WTC11 (cell line): ENCODE measurements around the gene GPX3. TPM values are rescaled to one million over a fixed set of nuclear protein-coding genes. Genes with fewer than 3 reads are reported as not detected.

Experiments used
- ATAC-seq: fragments of 200-7000 bp; cut with Tn5 transposase; 2 replicates; pipeline ENCODE4 v1.10.0; 2021; ENCODE audit warnings: mild to moderate bottlenecking, moderate library complexity
- CTCF ChIA-PET: fragments of 300-600 bp; sonication (Branson Sonifier 250); formaldehyde crosslinking; loops from one replicate; lab custom pipeline; 2021; ENCODE audit warnings: antibody characterized with exemption; lab: Charles Lee
- POLR2A ChIA-PET: fragments of 350-600 bp; sonication (Branson Sonifier 250); formaldehyde crosslinking; loops from one replicate; lab custom pipeline; 2021; ENCODE audit warnings: antibody characterized with exemption; lab: Charles Lee
- DNase-seq: peaks from one replicate; pipeline ENCODE4 v3.0.0; 2021; ENCODE audit warnings: low spot score
- H3K27ac Mint-ChIP-seq: 2 replicates; pipeline ENCODE4 v1.8.0; 2021; ENCODE audit warnings: mixed read lengths
- H3K27me3 Mint-ChIP-seq: 2 replicates; pipeline ENCODE4 v1.8.0; 2021; ENCODE audit warnings: low read depth, mild to moderate bottlenecking, moderate library complexity, mixed read lengths
- H3K36me3 Mint-ChIP-seq: 2 replicates; pipeline ENCODE4 v1.8.0; 2021; ENCODE audit warnings: mixed read lengths
- H3K4me1 Mint-ChIP-seq: 2 replicates; pipeline ENCODE4 v1.8.0; 2022; ENCODE audit warnings: mixed read lengths
- H3K4me3 Mint-ChIP-seq: 2 replicates; pipeline ENCODE4 v1.8.0; 2021; ENCODE audit warnings: mild to moderate bottlenecking, moderate library complexity, mixed read lengths
- H3K9me3 Mint-ChIP-seq: 2 replicates; pipeline ENCODE4 v1.8.0; 2021; ENCODE audit warnings: mixed read lengths
- CREB1 ChIP-seq: sonication (generic); formaldehyde crosslinking; IDR thresholded peaks from 2 replicates; pipeline ENCODE4 v1.8.0; 2023; ENCODE audit warnings: mild to moderate bottlenecking, missing genetic modification reagents
- EMX1 ChIP-seq: fragments of 250-450 bp; sonication (Bioruptor Pico); IDR thresholded peaks from 2 replicates; pipeline ENCODE4 v1.8.0; 2021; ENCODE audit warnings: mild to moderate bottlenecking
- ETV6 ChIP-seq: sonication (generic); formaldehyde crosslinking; IDR thresholded peaks from 2 replicates; pipeline ENCODE4 v1.8.1; 2022; ENCODE audit warnings: mild to moderate bottlenecking, missing genetic modification reagents
- FOXJ3 ChIP-seq: sonication (generic); formaldehyde crosslinking; IDR thresholded peaks from 2 replicates; pipeline ENCODE4 v1.9.0; 2021; ENCODE audit warnings: missing genetic modification reagents, mild to moderate bottlenecking, borderline replicate concordance
- NFYB ChIP-seq: sonication (generic); formaldehyde crosslinking; conservative IDR thresholded peaks from 2 replicates; pipeline ENCODE4 v1.8.0; 2022; ENCODE audit warnings: low read depth, missing genetic modification reagents
- NR1H2 ChIP-seq: sonication (generic); formaldehyde crosslinking; IDR thresholded peaks from 2 replicates; pipeline ENCODE4 v1.9.0; 2021; ENCODE audit warnings: mild to moderate bottlenecking, moderate library complexity, missing genetic modification reagents
- RELA ChIP-seq: sonication (generic); formaldehyde crosslinking; IDR thresholded peaks from 2 replicates; pipeline ENCODE4 v1.8.1; 2022; ENCODE audit warnings: missing genetic modification reagents, mild to moderate bottlenecking, borderline replicate concordance
- RORB ChIP-seq: fragments of 250-450 bp; sonication (Bioruptor Pico); IDR thresholded peaks from 2 replicates; pipeline ENCODE4 v1.9.0; 2021; ENCODE audit warnings: mild to moderate bottlenecking
- TCF7 ChIP-seq: sonication (generic); formaldehyde crosslinking; IDR thresholded peaks from 2 replicates; pipeline ENCODE4 v1.8.0; 2022; ENCODE audit warnings: mild to moderate bottlenecking, low read depth, missing genetic modification reagents, moderate library complexity
- total RNA-seq: library from RNA; stranded (reverse); gene quantifications from 3 replicates; pipeline ENCODE4 v1.2.3, GENCODE V29; 2021
- TF ChIP-seq, protein P1 (sequence below): sonication (generic); formaldehyde crosslinking; IDR thresholded peaks from 2 replicates; pipeline ENCODE4 v1.8.1; 2023; ENCODE audit warnings: mild to moderate bottlenecking, missing genetic modification reagents
- TF ChIP-seq, protein P2 (sequence below): sonication (generic); formaldehyde crosslinking; IDR thresholded peaks from 2 replicates; pipeline ENCODE4 v1.8.0; 2023; ENCODE audit warnings: mild to moderate bottlenecking, missing genetic modification reagents
- TF ChIP-seq, protein P3 (sequence below): sonication (generic); formaldehyde crosslinking; IDR thresholded peaks from 2 replicates; pipeline ENCODE4 v1.8.1; 2022; ENCODE audit warnings: mild to moderate bottlenecking, missing genetic modification reagents, moderate library complexity, borderline replicate concordance
- TF ChIP-seq, protein P4 (sequence below): fragments of 250-450 bp; sonication (Bioruptor Pico); IDR thresholded peaks from 2 replicates; pipeline ENCODE4 v1.9.0; 2021; ENCODE audit warnings: mild to moderate bottlenecking, borderline replicate concordance
- TF ChIP-seq, protein P5 (sequence below): sonication (generic); formaldehyde crosslinking; IDR thresholded peaks from 2 replicates; pipeline ENCODE4 v1.8.1; 2023; ENCODE audit warnings: mild to moderate bottlenecking, missing genetic modification reagents, moderate library complexity

Gene GPX3
- total RNA-seq, 1 experiment from 2014 or later, result 24.5 TPM

DNA sequence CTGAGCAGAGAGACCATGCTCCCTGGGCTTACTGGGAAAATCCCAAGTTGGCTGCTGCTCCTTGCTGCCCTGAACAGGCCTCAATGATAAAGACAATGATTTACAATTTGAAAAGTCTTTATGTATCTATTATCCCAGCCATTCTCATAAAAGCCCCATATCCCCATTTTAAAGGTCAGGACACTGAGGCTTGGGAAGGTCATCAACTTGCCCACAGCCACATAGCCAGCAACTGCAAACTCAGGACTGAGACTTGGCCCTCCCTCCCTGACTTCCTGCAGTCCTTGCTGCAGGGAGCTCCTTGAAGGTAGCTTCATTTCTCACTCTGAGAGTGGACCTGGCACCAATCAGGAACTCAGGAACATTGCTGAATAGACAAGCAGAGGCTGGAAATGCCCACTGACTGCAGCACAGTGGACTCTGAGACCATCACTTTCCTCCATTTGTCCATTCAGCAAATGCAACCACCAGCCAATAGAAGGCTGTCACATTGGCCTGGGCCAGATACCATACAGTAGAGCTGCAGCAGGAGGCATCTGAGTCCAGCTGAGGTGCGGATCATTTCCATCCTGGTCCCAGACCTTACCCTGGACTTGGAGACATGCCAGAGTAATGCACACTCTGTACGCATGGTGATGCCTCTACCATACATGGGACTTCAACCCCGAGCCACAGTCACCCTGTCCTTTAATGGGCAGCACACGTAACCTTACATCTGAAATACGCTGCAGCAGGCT is 42.2 kb downstream of the GPX3 start (continued):
- TF ChIP-seq FOXJ3 (CRISPR knock-in tag) (no peak), RELA (CRISPR knock-in tag) (no peak), NFYB (CRISPR knock-in tag) (no peak)
- TF ChIP-seq, protein P1, sequence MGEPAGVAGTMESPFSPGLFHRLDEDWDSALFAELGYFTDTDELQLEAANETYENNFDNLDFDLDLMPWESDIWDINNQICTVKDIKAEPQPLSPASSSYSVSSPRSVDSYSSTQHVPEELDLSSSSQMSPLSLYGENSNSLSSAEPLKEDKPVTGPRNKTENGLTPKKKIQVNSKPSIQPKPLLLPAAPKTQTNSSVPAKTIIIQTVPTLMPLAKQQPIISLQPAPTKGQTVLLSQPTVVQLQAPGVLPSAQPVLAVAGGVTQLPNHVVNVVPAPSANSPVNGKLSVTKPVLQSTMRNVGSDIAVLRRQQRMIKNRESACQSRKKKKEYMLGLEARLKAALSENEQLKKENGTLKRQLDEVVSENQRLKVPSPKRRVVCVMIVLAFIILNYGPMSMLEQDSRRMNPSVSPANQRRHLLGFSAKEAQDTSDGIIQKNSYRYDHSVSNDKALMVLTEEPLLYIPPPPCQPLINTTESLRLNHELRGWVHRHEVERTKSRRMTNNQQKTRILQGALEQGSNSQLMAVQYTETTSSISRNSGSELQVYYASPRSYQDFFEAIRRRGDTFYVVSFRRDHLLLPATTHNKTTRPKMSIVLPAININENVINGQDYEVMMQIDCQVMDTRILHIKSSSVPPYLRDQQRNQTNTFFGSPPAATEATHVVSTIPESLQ, result no peak
- TF ChIP-seq, protein P2, sequence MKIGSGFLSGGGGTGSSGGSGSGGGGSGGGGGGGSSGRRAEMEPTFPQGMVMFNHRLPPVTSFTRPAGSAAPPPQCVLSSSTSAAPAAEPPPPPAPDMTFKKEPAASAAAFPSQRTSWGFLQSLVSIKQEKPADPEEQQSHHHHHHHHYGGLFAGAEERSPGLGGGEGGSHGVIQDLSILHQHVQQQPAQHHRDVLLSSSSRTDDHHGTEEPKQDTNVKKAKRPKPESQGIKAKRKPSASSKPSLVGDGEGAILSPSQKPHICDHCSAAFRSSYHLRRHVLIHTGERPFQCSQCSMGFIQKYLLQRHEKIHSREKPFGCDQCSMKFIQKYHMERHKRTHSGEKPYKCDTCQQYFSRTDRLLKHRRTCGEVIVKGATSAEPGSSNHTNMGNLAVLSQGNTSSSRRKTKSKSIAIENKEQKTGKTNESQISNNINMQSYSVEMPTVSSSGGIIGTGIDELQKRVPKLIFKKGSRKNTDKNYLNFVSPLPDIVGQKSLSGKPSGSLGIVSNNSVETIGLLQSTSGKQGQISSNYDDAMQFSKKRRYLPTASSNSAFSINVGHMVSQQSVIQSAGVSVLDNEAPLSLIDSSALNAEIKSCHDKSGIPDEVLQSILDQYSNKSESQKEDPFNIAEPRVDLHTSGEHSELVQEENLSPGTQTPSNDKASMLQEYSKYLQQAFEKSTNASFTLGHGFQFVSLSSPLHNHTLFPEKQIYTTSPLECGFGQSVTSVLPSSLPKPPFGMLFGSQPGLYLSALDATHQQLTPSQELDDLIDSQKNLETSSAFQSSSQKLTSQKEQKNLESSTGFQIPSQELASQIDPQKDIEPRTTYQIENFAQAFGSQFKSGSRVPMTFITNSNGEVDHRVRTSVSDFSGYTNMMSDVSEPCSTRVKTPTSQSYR (CRISPR knock-in tag), result no peak

DNA sequence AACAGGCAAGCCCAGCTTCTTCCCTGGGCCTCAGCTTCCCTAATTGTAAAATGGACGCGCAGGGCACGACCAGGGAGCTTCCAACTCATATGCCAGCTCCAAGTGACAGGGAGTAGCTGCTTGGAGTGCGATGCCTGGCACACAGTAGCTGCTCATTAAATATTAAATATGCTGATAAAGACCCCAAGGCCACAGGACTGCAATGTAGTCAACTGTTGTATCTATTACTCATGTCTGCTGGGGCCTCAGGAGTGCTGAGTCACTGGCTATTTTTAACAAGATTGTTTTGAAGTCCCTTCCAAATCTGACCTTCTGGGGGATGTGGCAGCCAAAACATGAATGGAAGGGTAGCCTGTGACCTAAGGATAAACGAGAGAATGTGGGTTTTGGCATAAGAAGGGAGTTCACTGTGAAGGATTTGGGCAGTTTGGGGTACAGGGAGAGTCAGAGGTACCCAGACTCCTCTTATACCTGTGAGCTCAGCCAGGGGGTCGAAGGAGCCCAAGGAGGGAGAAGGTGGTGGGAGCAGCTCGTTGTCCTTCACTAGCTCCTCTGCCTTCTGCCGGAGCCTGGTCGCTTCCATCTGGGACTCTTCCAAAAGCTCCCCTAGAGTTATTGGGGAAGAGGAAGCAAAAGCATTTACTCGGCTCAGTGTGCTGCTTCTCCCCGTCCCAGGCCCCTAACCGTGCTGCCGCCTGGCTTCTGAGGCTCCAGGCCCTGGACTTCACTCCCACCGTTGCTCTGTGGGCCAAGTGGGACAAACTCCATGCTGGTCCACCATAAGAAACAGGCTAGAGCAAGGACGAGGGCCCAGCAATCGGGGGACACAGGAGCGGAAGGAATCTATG is 43.0 kb downstream of the GPX3 start:
- Mint-ChIP-seq H3K36me3 (peaks cover 27% of the 10 kb centered on the region), H3K27me3 (no peaks in the 10 kb centered on the region), H3K4me1 (peaks cover 17% of the 10 kb centered on the region), H3K4me3 (no peak overlapping the region), H3K9me3 (no peaks in the 10 kb centered on the region)
- no peak for DNase-seq
- CTCF ChIA-PET, result interaction anchor here (1.1 to 4.5 kb wide), 4 partner anchors 12 to 101 kb away, joined by 3 to 37 read pairs (median 10); no protein-coding TSS in a partner anchor
- TF ChIP-seq, protein P3, sequence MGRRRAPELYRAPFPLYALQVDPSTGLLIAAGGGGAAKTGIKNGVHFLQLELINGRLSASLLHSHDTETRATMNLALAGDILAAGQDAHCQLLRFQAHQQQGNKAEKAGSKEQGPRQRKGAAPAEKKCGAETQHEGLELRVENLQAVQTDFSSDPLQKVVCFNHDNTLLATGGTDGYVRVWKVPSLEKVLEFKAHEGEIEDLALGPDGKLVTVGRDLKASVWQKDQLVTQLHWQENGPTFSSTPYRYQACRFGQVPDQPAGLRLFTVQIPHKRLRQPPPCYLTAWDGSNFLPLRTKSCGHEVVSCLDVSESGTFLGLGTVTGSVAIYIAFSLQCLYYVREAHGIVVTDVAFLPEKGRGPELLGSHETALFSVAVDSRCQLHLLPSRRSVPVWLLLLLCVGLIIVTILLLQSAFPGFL (CRISPR knock-in tag), result no peak
- TF ChIP-seq, protein P4, sequence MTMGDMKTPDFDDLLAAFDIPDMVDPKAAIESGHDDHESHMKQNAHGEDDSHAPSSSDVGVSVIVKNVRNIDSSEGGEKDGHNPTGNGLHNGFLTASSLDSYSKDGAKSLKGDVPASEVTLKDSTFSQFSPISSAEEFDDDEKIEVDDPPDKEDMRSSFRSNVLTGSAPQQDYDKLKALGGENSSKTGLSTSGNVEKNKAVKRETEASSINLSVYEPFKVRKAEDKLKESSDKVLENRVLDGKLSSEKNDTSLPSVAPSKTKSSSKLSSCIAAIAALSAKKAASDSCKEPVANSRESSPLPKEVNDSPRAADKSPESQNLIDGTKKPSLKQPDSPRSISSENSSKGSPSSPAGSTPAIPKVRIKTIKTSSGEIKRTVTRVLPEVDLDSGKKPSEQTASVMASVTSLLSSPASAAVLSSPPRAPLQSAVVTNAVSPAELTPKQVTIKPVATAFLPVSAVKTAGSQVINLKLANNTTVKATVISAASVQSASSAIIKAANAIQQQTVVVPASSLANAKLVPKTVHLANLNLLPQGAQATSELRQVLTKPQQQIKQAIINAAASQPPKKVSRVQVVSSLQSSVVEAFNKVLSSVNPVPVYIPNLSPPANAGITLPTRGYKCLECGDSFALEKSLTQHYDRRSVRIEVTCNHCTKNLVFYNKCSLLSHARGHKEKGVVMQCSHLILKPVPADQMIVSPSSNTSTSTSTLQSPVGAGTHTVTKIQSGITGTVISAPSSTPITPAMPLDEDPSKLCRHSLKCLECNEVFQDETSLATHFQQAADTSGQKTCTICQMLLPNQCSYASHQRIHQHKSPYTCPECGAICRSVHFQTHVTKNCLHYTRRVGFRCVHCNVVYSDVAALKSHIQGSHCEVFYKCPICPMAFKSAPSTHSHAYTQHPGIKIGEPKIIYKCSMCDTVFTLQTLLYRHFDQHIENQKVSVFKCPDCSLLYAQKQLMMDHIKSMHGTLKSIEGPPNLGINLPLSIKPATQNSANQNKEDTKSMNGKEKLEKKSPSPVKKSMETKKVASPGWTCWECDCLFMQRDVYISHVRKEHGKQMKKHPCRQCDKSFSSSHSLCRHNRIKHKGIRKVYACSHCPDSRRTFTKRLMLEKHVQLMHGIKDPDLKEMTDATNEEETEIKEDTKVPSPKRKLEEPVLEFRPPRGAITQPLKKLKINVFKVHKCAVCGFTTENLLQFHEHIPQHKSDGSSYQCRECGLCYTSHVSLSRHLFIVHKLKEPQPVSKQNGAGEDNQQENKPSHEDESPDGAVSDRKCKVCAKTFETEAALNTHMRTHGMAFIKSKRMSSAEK (CRISPR knock-in tag), result no peak
- TF ChIP-seq TCF7 (no peak), ETV6 (no peak), CREB1 (no peak), NR1H2 (CRISPR knock-in tag) (no peak), EMX1 (CRISPR knock-in tag) (no peak), RORB (CRISPR knock-in tag) (no peak)
- TF ChIP-seq, protein P5, sequence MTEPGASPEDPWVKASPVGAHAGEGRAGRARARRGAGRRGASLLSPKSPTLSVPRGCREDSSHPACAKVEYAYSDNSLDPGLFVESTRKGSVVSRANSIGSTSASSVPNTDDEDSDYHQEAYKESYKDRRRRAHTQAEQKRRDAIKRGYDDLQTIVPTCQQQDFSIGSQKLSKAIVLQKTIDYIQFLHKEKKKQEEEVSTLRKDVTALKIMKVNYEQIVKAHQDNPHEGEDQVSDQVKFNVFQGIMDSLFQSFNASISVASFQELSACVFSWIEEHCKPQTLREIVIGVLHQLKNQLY (CRISPR knock-in tag), result no peak
- TF ChIP-seq, all 79 proteins: peak for 0
- POLR2A ChIA-PET, result interaction anchor here (0.9 kb wide), 1 partner anchor 23 kb away, joined by 3 read pairs; no protein-coding TSS in a partner anchor
- no peak for ATAC-seq
- H3K27ac Mint-ChIP-seq, result no peak overlapping the region
